ENCODE data around the gene PARVB.

Gene PARVB

DNA sequence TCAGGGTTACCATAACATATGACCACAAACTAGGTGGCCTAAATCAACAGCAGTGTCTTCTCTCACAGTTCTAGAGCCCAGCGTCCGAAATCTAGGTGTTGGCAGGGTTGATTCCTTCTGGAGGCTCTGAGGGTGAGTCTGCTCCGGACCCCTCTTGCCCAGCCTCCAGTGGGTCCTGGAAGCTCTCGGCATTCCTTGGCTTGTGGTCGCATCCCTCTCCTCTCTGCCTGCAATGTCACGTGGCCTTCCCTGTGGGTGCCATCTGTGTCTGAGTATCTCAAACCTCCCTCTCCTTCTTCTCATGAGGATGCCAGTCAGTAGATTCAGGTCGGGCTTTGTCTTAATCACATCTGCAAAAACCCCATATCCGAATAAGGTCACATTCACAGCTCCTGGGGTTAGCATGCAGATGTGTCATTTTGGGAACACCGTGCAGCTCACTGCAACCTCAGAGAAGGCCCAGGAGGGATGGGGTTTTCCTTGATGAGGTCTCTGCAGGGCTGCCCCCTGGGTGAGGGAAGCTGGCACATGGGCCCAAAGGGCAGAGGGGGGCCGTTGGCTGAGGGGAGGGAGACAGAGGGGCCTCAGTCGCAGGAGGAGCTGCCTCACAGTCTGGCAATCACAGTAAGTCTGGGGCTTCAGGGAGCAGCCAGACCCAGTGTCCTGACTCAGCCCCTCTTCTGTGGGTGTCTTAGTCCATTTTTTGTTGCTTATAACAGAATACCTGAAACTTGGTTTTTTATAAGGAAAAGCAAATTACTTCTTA is 197.8 kb downstream of the PARVB start:
- DNase-seq: no peak

Data from NCI-H774 (cell line).